GM23338 (cell line): ENCODE measurements around the gene SREBF2. TPM values are rescaled to one million over a fixed set of nuclear protein-coding genes. Genes with fewer than 3 reads are reported as not detected.

Experiments
- ATAC-seq: fragments of 200-7000 bp; cut with Tn5 transposase; 3 replicates; pipeline ENCODE4 v1.9.1; 2020
- DNase-seq: peaks from one replicate; pipeline ENCODE4 v3.0.0-alpha.2; 2015; ENCODE audit warnings: low spot score
- H2AFZ ChIP-seq: fragments of 200-600 bp; sonication (generic); 2 replicates; pipeline ENCODE4 v1.8.0; 2016; ENCODE audit warnings: antibody characterized with exemption, mild to moderate bottlenecking, moderate library complexity
- H3F3A ChIP-seq: fragments of 200-600 bp; sonication (generic); replicated peaks from 2 replicates; pipeline ENCODE4 v1.8.0; 2017; ENCODE audit warnings: antibody characterized with exemption, mixed run types, low read depth
- H3K27ac ChIP-seq: fragments of 200-600 bp; sonication (generic); 2 replicates; pipeline ENCODE4 v1.6.1; 2016; ENCODE audit warnings: low read depth
- H3K27me3 ChIP-seq: fragments of 200-600 bp; sonication (generic); 2 replicates; pipeline ENCODE4 v1.8.0; 2016; ENCODE audit warnings: mild to moderate bottlenecking, mixed run types, moderate library complexity; ENCODE audit not compliant: insufficient read depth
- H3K36me3 ChIP-seq: fragments of 200-600 bp; sonication (generic); 2 replicates; pipeline ENCODE4 v1.8.0; 2016; ENCODE audit warnings: mild to moderate bottlenecking; ENCODE audit not compliant: insufficient read depth
- H3K4me1 ChIP-seq: fragments of 200-600 bp; sonication (generic); 2 replicates; pipeline ENCODE4 v1.8.0; 2016; ENCODE audit warnings: mild to moderate bottlenecking, moderate library complexity; ENCODE audit not compliant: insufficient read depth
- H3K4me2 ChIP-seq: fragments of 200-600 bp; sonication (generic); 2 replicates; pipeline ENCODE4 v1.7.1; 2017; ENCODE audit warnings: mixed run types
- H3K4me3 ChIP-seq: fragments of 200-600 bp; sonication (generic); 2 replicates; pipeline ENCODE4 v1.6.1; 2016; ENCODE audit warnings: mixed run types
- H3K79me2 ChIP-seq: fragments of 200-600 bp; sonication (generic); replicated peaks from 2 replicates; pipeline ENCODE4 v1.8.0; 2017; ENCODE audit warnings: mild to moderate bottlenecking; ENCODE audit not compliant: insufficient read depth
- H3K9me2 ChIP-seq: fragments of 200-600 bp; sonication (generic); 2 replicates; pipeline ENCODE4 v1.8.0; 2017; ENCODE audit not compliant: insufficient read depth
- H4K20me1 ChIP-seq: fragments of 200-600 bp; sonication (generic); replicated peaks from 2 replicates; pipeline ENCODE4 v1.8.0; 2017; ENCODE audit warnings: mild to moderate bottlenecking; ENCODE audit not compliant: insufficient read depth
- H3K27ac Mint-ChIP-seq: 2 replicates; pipeline ENCODE4 v1.8.0; 2020; ENCODE audit warnings: inconsistent platforms, mild to moderate bottlenecking, moderate library complexity, mixed read lengths
- H3K27me3 Mint-ChIP-seq: 3 replicates; pipeline ENCODE4 v1.8.0; 2022; ENCODE audit warnings: low read depth, mild to moderate bottlenecking, moderate library complexity, mixed read lengths, inconsistent platforms; ENCODE audit not compliant: insufficient read depth, poor library complexity
- H3K36me3 Mint-ChIP-seq: 3 replicates; pipeline ENCODE4 v1.8.0; 2021; ENCODE audit warnings: low read depth, mild to moderate bottlenecking, inconsistent platforms, moderate library complexity, mixed read lengths
- H3K4me1 Mint-ChIP-seq: 3 replicates; pipeline ENCODE4 v1.8.0; 2020; ENCODE audit warnings: mild to moderate bottlenecking, inconsistent platforms, mixed read lengths
- H3K4me3 Mint-ChIP-seq: 3 replicates; pipeline ENCODE4 v1.8.0; 2021; ENCODE audit warnings: moderate library complexity, mild to moderate bottlenecking, inconsistent platforms, mixed read lengths
- H3K9me3 Mint-ChIP-seq: 3 replicates; pipeline ENCODE4 v1.8.0; 2020; ENCODE audit warnings: moderate library complexity, mild to moderate bottlenecking, inconsistent platforms, mixed read lengths
- CTCF ChIP-seq, 2 experiments: fragments of 200-600 bp in 1 of 2; sonication (generic) in 1 of 2; conservative IDR thresholded peaks; 2 replicates each; pipeline versions ENCODE4 v1.5.1 to v1.6.1; 2016 to 2017; ENCODE audit warnings: antibody characterized with exemption in 2 of 2, low read depth in 2 of 2, mild to moderate bottlenecking in 2 of 2, moderate library complexity in 1 of 2
- EZH2phosphoT487 ChIP-seq: fragments of 200-600 bp; sonication (generic); IDR thresholded peaks from one replicate; pipeline ENCODE4 v1.8.1; 2018; ENCODE audit warnings: antibody characterized with exemption; ENCODE audit not compliant: unreplicated experiment
- REST ChIP-seq: IDR thresholded peaks from one replicate; pipeline ENCODE4 v1.6.1; 2018; ENCODE audit warnings: antibody characterized with exemption; ENCODE audit not compliant: unreplicated experiment
- ZNF114 ChIP-seq: fragments of 250-450 bp; sonication (Bioruptor Pico); IDR thresholded peaks from 2 replicates; pipeline ENCODE4 v1.5.0; 2020; ENCODE audit warnings: mild to moderate bottlenecking, moderate library complexity
- ZNF331 ChIP-seq: fragments of 250-450 bp; sonication (Bioruptor Pico); IDR thresholded peaks from 2 replicates; pipeline ENCODE4 v1.5.0; 2020; ENCODE audit warnings: low read depth, mild to moderate bottlenecking, moderate library complexity
- polyA plus RNA-seq: library from polyadenylated mRNA; unstranded; fragments of >200 nt; fragmentation: Nextera tagmentation; extraction: Ambion mirVana; gene quantifications from 2 replicates; pipeline ENCODE4 v1.2.1, GENCODE V29; 2016
- total RNA-seq: library from RNA; depleted of rRNA; stranded (reverse); fragments of >200 nt; shearing (Covaris generic); gene quantifications from 2 replicates; pipeline ENCODE4 v1.2.3, GENCODE V29; 2014
- TF ChIP-seq, protein P1 (sequence below): IDR thresholded peaks from 2 replicates; pipeline ENCODE4 v1.6.1; 2016; ENCODE audit warnings: antibody characterized with exemption

The SREBF2 gene
- total and polyA plus RNA-seq, 2 experiments from 2014 or later = 48.7 to 163 TPM

DNA sequence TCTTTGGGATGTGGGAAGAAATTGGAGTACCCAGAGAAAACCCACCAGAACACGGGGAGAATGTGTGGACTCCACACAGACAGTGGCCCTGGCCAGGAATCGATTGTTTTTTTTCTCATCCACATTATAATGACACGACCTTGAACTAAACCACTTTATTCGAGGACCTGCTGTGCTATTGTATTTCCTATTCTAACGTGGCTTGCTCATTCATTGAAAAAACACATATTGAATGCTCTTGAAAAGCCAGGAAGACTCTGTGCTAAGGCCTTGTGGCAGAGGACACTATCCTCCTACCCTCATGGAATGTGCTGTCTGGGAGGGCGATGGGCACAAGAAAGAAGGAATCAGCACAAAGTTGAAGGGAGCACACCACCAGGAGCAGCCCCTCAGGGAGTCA is 9.1 kb upstream of the SREBF2 start (continued):
- no peak for TF ChIP-seq REST
- no peak for TF ChIP-seq ZNF114 (CRISPR knock-in tag)
- TF ChIP-seq CTCF (conservative IDR thresholded peaks at IDR 0.05; ENCODE audit: low read depth in 2 of 2) = no peak
- TF ChIP-seq, protein P1, sequence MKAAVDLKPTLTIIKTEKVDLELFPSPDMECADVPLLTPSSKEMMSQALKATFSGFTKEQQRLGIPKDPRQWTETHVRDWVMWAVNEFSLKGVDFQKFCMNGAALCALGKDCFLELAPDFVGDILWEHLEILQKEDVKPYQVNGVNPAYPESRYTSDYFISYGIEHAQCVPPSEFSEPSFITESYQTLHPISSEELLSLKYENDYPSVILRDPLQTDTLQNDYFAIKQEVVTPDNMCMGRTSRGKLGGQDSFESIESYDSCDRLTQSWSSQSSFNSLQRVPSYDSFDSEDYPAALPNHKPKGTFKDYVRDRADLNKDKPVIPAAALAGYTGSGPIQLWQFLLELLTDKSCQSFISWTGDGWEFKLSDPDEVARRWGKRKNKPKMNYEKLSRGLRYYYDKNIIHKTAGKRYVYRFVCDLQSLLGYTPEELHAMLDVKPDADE = no peak

GRCh38 chr22:41825376-41825775 is 7.5 kb upstream of the SREBF2 start:
- Histone ChIP-seq H4K20me1 (peaks cover 10% of the 10 kb centered on the region; the same call in 1 of the 2 replicates), H3K27ac (no peak overlapping the region), H3K9me2 (no peaks in the 10 kb centered on the region), H2AFZ (no peak overlapping the region), H3K4me3 (no peak overlapping the region), H3F3A (no peaks in the 10 kb centered on the region), H3K27me3 (no peaks in the 10 kb centered on the region), H3K79me2 (no peaks in the 10 kb centered on the region), H3K36me3 (no peaks in the 10 kb centered on the region), H3K4me1 (peaks cover 10% of the 10 kb centered on the region), H3K4me2 (no peak overlapping the region)
- peaks cover 17% of the 10 kb centered on the region for H3K27me3 Mint-ChIP-seq
- no peak overlapping the region; the same call in 2 of the 3 replicates for H3K4me3 Mint-ChIP-seq
- H3K27ac Mint-ChIP-seq = no peak overlapping the region
- ATAC-seq (no peak), DNase-seq (no peak)
- peaks cover 41% of the 10 kb centered on the region for H3K4me1 Mint-ChIP-seq
- H3K9me3 Mint-ChIP-seq = no peaks in the 10 kb centered on the region
- TF ChIP-seq, protein P1 = no peak
- TF ChIP-seq EZH2phosphoT487 = no peak
- TF ChIP-seq ZNF331 = no peak
- peaks cover 12% of the 10 kb centered on the region for H3K36me3 Mint-ChIP-seq
